NCI-H187 (cell line): ENCODE data around the gene RPL13.
"Not testable (repeated sequence)": the region's sequence is repeated elsewhere in the genome, so short reads cannot be mapped to it uniquely, and the experiment has no call there.

ENCODE experiments used
- DNase-seq, 2 experiments: peaks; one replicate each; lab custom pipeline; 2025; lab: John Stamatoyannopoulos, UW

RPL13 gene

DNA sequence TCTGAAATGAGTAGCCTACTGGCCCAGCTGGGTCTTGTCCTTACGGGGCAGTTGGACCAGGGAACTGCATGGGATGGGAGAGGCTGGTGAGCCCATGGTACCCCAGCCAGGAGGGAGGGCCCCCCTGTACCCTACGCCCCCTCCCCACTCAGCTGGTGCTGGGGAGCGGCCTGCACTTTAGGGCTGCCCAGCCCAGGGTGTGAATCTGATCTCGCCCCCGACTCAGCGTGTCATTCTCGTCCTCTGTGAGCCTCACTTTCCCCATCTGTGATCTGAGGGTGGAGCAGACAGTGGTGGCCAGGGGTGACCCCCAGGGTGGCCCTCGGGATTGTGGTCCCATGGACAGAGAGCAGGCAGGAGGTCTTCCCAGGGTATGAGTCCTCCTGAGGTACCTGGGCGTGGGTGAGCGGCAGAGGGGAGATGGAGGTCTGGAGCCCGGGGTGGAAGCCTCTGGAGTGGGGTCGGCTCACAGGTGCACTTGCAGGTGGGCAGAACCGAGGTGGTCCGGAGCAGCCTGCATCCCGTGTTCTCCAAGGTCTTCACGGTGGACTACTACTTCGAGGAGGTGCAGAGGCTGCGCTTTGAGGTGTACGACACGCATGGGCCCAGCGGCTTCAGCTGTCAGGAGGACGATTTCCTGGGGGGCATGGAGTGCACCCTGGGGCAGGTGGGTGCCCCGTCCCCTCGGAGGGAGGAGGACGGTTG is 16.7 kb downstream of the RPL13 start:
- no peak for DNase-seq

GRCh38 chr16:89579351-89579750 is 18.9 kb downstream of the RPL13 start:
- no peak for DNase-seq

DNA sequence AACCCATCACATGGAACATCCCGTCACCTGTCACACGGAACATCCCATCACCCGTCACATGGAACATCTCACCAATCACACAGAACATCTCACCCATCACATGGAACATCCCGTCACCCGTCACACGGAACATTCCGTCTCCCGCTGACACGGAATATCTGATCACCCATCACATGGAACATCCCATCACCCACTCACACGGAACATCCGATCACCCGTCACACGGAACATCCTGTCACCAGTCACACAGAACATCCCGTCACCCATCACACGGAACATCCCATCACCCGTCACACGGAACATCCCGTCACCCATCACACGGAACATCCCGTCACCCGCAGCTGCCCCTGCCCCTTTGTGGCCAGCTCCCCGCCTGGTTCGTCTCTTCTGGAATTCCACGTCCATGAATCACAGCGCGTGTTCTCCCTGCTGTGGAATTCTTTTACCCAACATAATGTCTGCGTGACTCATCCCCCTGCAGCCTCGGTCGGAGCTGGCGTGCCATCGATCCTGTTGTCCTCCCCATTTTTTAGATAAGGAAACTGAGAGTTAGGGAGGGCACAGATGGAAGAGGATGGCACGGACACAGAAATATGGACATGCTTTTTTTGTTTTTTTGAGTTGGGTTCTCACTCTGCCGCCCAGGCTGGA is 20.7 kb downstream of the RPL13 start:
- no peak for DNase-seq

DNA sequence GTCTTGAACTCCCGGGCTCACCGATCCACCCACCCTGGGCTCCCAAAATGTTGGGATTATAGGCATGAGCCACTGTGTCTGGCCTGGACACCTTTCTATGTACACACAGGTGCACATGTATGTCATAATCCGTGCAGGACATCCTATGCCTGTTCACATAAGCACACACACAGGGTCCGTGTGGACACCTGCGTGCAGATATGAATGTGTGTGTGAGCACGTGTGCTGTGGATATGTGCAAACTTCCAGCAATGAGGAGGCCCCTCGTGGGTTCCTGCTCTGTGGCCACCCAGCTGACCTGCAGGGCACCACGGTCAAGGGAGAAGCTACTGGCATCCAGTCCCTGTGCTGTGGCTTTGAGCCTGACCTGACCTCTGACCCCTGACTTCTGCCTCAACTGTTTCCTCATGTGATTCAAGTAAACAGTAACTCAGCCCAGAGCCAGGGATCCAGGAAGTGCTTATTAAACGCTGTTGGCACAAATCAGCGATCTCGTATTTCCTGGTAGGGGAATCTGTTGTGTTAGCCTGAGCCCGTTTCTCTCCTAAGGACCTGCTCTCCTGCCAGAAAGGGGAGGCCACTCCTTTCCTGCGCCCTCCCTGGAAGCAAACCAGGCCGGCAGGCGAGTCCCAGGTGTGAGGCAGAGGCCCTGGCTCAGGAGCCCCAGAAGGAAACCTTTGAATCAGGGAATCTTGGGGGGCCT is 21.5 kb downstream of the RPL13 start:
- no peak for DNase-seq

- no peak for DNase-seq
Observed at GRCh38 chr16:89582614-89583196, 22.2 kb downstream of the RPL13 start.

- DNase-seq, result no peak
Observed at GRCh38 chr16:89583197-89583894, 22.9 kb downstream of the RPL13 start.

DNA sequence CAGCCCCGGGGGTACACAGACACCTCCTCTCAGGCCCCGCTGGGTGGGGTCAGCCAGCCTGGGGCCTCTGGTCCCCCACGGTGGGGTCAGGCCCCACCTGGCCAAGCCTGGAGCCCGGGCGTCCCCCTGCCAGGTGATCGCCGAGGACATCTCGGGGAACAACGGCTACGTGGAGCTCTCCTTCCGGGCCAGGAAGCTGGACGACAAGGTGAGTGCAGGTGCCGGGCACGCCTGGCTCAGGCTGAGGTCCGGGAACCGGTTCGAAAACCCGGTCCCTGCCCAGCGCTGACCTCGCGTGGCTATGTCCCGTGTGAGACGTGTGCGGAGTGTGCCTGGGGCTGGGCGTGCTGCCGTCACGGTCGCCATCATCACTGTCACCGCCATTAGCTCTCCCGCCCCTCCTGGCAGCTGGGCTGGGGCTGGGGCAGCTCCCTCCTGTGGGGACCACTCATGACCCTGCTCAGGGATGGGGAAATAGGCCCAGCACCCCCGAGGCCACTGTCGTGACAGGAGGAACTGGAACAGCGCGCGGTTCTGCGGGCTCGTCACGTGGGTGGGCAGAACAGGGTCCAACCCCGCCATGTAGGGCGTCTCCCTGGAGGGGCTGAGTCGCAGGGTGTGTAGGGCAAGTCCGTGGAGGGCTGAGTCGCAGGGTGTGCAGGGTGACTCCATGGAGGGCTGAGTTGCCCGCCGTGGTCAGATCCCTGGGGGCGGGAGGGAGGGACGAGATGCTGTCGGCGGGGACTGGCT is 23.6 kb downstream of the RPL13 start:
- no peak for DNase-seq

- DNase-seq, result no peak
Observed at GRCh38 chr16:89584768-89585549, 24.5 kb downstream of the RPL13 start.

DNA sequence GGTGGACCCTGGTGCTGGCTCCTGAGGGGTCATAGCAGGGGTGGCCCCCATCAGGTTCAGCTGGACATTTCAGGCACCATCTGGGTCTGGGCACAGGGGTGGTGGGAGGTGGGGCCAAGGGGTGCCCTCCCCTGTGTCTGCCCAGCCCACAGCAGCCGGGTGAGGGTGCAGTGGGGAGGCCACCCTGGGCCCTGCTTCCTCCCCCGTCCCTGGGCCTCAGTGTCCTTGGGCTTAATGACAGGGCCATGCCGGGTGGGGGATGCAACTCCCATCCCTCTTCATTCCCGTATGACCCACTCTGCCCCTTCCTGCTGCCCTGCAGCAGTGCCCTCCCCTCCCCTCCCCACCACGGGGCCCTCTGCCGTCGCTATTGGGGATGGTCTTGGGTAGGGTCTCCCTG is 25.7 kb downstream of the RPL13 start:
- no peak for DNase-seq

GRCh38 chr16:89586853-89587252 is 26.4 kb downstream of the RPL13 start:
- DNase-seq, result no peak

DNA sequence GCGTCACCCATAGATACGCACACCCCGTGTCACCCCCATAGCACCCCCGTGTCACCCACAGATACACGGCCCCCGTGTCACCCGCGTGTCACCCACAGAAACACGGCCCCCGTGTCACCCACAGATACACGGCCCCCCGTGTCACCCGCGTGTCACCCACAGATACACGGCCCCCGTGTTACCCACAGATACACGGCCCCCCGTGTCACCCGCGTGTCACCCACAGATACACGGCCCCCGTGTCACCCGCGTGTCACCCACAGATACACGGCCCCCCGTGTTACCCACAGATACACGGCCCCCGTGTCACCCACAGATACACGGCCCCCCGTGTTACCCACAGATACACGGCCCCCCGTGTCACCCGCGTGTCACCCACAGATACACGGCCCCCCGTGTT is 27.2 kb downstream of the RPL13 start:
- DNase-seq, result not testable (repeated sequence)

DNA sequence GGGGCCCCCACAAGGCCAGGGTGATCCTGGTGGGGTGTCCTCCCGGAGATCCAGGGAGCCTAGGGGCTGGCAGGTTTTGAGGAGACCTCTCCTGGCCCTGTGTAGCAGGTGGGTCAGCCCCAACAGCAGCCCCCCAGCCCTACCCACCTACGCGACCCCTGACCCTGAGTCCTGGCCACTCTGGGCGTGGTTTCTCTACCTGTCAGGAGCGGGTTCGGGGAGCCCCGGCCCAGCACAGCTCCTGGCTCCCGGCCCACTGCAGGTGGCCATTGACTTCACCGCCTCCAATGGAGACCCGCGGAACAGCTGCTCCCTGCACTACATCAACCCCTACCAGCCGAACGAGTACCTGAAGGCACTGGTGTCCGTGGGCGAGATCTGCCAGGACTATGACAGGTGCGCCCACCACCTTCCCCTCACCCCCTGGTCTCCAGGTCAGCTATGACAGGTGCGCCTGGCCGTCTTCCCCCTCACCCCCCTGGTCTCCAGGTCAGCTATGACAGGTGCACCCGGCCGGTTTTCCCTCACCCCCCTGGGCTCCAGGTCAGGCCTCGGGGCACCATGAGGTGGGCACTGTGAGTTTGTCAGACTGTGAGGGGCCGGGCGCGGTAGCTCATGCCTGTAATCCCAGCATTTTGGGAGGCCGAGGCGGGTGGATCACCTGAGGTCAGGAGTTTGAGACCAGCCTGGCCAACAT is 28.1 kb downstream of the RPL13 start:
- DNase-seq, result no peak

DNA sequence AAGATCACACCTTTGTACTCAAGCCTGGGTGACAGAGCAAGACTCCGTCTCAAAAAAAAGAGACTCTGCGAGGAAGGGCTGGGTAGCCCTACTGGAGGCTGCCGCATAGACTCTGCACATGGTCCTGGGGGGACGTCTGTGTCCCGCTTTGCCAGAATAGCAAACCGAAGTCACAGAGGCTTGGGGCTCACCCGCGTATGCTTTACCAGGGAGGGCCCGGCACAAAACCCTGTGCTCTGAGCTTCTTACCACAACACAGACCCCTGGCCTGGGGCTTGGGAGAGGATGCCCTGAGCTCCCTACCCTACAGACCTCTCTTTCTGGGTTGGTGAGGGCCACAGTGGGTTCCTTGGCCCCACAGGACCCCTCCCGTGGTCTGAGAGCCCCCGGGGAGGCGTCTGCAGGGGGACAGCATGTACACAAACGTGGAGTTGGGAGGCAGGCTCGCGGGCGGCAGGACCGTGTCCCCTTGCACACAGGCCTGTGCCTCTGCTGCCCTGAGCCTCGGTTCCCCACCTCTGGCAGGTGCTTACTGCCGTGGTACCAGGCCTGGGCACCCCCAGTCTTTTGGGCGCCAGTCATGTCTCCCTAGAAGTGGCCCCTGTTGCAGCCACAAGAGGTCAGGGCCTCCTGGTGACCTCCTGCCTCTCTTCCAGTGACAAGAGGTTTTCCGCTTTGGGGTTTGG is 28.9 kb downstream of the RPL13 start:
- no peak for DNase-seq

DNA sequence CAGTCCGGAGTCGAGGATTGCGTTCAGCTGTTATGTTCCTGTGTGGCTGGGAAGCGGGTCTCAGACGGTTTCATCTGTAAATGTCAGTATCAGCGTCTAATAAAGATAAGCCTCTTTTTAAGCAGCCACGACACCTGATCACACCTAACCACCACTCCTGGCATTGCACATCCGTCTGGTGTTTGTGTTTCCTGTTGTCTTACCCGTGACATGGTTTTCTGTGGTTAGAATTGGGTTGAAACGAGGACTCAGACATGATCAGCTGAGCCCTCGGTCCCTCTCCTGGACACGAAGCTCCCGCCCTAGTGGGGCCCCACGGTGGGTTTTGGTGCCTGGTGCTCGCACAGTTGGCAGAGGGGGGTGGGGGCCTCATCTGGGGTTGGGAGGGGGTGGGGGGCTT is 33.4 kb downstream of the RPL13 start:
- DNase-seq, result no peak

GRCh38 chr16:89595330-89596060 is 35.0 kb downstream of the RPL13 start:
- DNase-seq, result no peak

GRCh38 chr16:89596061-89596689 is 35.7 kb downstream of the RPL13 start:
- DNase-seq, result no peak

DNA sequence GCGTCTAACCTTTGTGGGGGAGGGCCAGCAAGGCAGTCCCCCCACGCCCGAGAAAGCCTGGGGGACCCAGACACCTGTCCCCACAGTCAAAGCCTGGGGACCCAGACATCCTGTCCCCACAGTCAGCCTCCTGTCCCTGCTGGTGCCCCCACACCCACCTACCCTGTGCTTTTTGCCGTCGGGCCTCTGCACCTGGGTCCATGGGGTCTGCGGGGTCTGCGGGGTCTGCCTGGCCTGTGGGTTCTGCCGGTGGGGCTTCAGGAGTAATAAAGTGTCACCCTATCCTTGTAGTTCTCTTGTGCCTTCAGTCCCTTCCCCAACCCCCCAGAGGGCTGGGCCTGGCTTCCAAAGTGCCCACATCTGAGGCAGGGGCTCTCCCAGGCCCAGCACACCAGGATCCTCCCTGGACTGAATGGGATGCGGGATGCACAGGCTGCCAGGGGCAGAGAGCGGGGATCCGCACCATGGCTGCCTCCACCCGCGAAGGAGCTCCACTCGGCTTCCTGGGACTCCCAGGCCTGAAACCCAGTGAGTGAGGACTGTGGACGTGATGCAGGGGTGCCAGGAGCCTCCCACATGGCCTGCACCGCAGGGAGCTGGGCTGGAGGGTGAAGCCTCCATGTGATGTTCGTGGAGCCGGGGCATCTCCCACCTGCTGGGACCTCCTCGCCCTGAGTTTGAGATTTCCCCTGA is 36.6 kb downstream of the RPL13 start:
- no peak for DNase-seq

DNA sequence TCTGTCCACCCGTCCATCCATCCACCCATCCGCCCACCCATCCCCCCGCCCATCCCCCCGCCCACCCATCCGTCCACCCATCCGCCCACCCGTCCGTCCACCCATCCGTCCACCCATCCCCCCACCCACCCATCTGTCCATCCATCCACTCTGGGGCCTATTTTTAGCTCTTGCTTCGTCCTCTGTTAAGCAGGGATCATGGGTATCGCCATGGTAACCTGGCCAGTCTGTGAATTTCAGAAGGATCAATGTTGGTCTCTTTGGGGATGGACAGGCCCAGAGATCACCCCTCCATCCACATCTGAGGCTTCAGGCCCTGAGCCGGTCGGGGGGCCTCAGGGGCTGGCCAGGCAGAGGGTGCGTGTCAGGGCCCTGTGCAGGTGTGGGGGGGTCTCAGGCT is 37.7 kb downstream of the RPL13 start:
- no peak for DNase-seq
